H1 (cell line): ENCODE measurements around the gene ARHGAP26. TPM values are rescaled to one million over a fixed set of nuclear protein-coding genes. Genes with fewer than 3 reads are reported as not detected.

ENCODE experiments used
- BRCA1 ChIP-seq: IDR thresholded peaks from 2 replicates; pipeline ENCODE4 v1.6.1; 2012; ENCODE audit warnings: low read depth, low read length, improper control_type of control experiment
- KDM1A ChIP-seq: fragments of 200-600, 300-600 bp; sonication (generic); IDR thresholded peaks from 2 replicates; pipeline ENCODE4 v1.7.1; 2016; ENCODE audit warnings: mild to moderate bottlenecking, low read length, borderline replicate concordance
- NRF1 ChIP-seq: IDR thresholded peaks from 2 replicates; pipeline ENCODE4 v1.6.1; 2011; ENCODE audit warnings: mild to moderate bottlenecking, low read depth, low read length, improper control_type of control experiment
- RAD21 ChIP-seq, 2 experiments: IDR thresholded peaks in 1 of 2; conservative IDR thresholded peaks in 1 of 2; 2 replicates each; pipeline ENCODE4 v1.6.1; 2011; ENCODE audit warnings: low read depth in 2 of 2, low read length in 2 of 2, improper control_type of control experiment in 1 of 2, inconsistent platforms in 1 of 2, mild to moderate bottlenecking in 1 of 2, moderate library complexity in 1 of 2
- TBP ChIP-seq: IDR thresholded peaks from 2 replicates; pipeline ENCODE4 v1.6.1; 2011; ENCODE audit warnings: low read depth, low read length, improper control_type of control experiment
- TCF12 ChIP-seq: IDR thresholded peaks from 2 replicates; pipeline ENCODE4 v1.6.1; 2011; ENCODE audit warnings: low read depth, mild to moderate bottlenecking, low read length
- polyA plus RNA-seq, 7 experiments: library from polyadenylated mRNA; depleted of rRNA in 3 of 7; stranded (reverse) in 5 of 7; unstranded in 2 of 7; fragments of >200 nt in 5 of 7; fragments of 200-250 nt in 2 of 7; gene quantifications; 1 replicate in 5 of 7; 2 replicates in 1 of 7; 4 replicates in 1 of 7; pipeline versions ENCODE4 v1.2.1 to v1.2.3, GENCODE V29; 2011 to 2013; ENCODE audit warnings: missing spikeins in 2 of 7, mixed read lengths in 2 of 7
- total RNA-seq: library from RNA; stranded (reverse); fragmentation: NEBNext Ultra II Directional; extraction: Animal tissue kit (Norgen Biotek cat#: 25700); gene quantifications from 2 replicates; pipeline ENCODE4 v1.2.1, GENCODE V29; 2021

ARHGAP26 gene
- total and polyA plus RNA-seq, 2 of the 8 experiments (the other 6 are each of a cell fraction or from before 2014, with no cell fraction given): 7.1 to 24.8 TPM

- no peak for TF ChIP-seq TBP
- no peak for TF ChIP-seq NRF1
- no peak for TF ChIP-seq TCF12
- no peak for TF ChIP-seq KDM1A
- TF ChIP-seq RAD21 (IDR thresholded peaks at IDR 0.05 in 1 of 2, conservative IDR thresholded peaks at IDR 0.05 in 1 of 2; ENCODE audit: low read depth in 2 of 2, low read length in 2 of 2): no peak
- TF ChIP-seq BRCA1: no peak
These were observed 47.3 kb upstream of the ARHGAP26 start (continued) for GRCh38 chr5:142722896-142723295.
